B cell (primary cell): Measurements from ENCODE around the gene CAB39L. TPM values are rescaled to one million over a fixed set of nuclear protein-coding genes. Genes with fewer than 3 reads are reported as not detected.

Experiments
- ATAC-seq: fragments of 200-7000 bp; cut with Tn5 transposase; one replicate; pipeline ENCODE4 v1.10.0; 2021; ENCODE audit warnings: low read depth, mild to moderate bottlenecking, moderate number of reproducible peaks, moderate library complexity
- CTCF ChIA-PET: fragments of 350-600 bp; sonication (Branson Sonifier 250); formaldehyde crosslinking; loops from one replicate; lab custom pipeline; 2021; ENCODE audit warnings: antibody characterized with exemption, inconsistent platforms; lab: Charles Lee
- POLR2A ChIA-PET: fragments of 350-600 bp; sonication (Branson Sonifier 250); formaldehyde crosslinking; loops from one replicate; lab custom pipeline; 2021; ENCODE audit warnings: antibody characterized with exemption; lab: Charles Lee
- DNase-seq: peaks from one replicate; pipeline ENCODE4 v3.0.0; 2013
- H2AFZ ChIP-seq: 2 replicates; pipeline ENCODE4 v1.6.1; 2012; ENCODE audit warnings: mild to moderate bottlenecking, low read depth, low read length; ENCODE audit not compliant: insufficient read depth, poor library complexity, severe bottlenecking
- H3K27ac ChIP-seq, 2 donors: 1 replicate in 1 of 2; 2 replicates in 1 of 2; pipeline ENCODE4 v1.5.1; 2012 to 2013; ENCODE audit warnings: low read length in 2 of 2, mild to moderate bottlenecking in 2 of 2, moderate library complexity in 1 of 2
- H3K27me3 ChIP-seq, 4 experiments: fragments of 200-600 bp in 1 of 4; sonication (generic) in 1 of 4; replicated peaks in 1 of 4; 1 replicate in 2 of 4; 2 replicates in 2 of 4; pipeline versions ENCODE4 v1.6.1 to v1.7.0; 2013 to 2016; ENCODE audit warnings: low read length in 3 of 4, mild to moderate bottlenecking in 2 of 4, mixed read lengths in 1 of 4, moderate library complexity in 1 of 4; ENCODE audit not compliant: insufficient read depth in 4 of 4, control insufficient read depth in 3 of 4; ENCODE audit errors: control extremely low read depth in 1 of 4
- H3K36me3 ChIP-seq, 2 experiments: replicated peaks in 1 of 2; 1 replicate in 1 of 2; 2 replicates in 1 of 2; pipeline versions ENCODE4 v1.6.1 to v1.7.1; 2013; ENCODE audit warnings: low read length in 1 of 2; ENCODE audit not compliant: insufficient read depth in 2 of 2, control insufficient read depth in 1 of 2; ENCODE audit errors: control extremely low read depth in 1 of 2, extremely low read depth in 1 of 2
- H3K4me1 ChIP-seq, 2 donors: fragments of 200-600 bp in 1 of 2; sonication (generic) in 1 of 2; 1 replicate in 1 of 2; 2 replicates in 1 of 2; pipeline versions ENCODE4 v1.5.1 to v1.6.1; 2013 to 2017; ENCODE audit warnings: low read length in 2 of 2; ENCODE audit not compliant: control insufficient read depth in 2 of 2, insufficient read depth in 2 of 2
- H3K4me2 ChIP-seq: replicated peaks from 2 replicates; pipeline ENCODE3; 2012; ENCODE audit warnings: mild to moderate bottlenecking, low read depth, low read length; ENCODE audit not compliant: poor library complexity, severe bottlenecking
- H3K4me3 ChIP-seq, 5 experiments: fragments of 200-600 bp in 1 of 5; sonication (generic) in 1 of 5; 1 replicate in 3 of 5; 2 replicates in 2 of 5; pipeline versions ENCODE4 v1.5.1 to v1.7.0; 2011 to 2016; ENCODE audit warnings: low read length in 4 of 5, mild to moderate bottlenecking in 4 of 5, low read depth in 2 of 5, control low read depth in 1 of 5, moderate library complexity in 1 of 5; ENCODE audit not compliant: insufficient read depth in 1 of 5; ENCODE audit errors: control extremely low read depth in 1 of 5, extremely low read depth in 1 of 5
- H3K79me2 ChIP-seq: fragments of 200-600 bp; sonication (generic); one replicate; pipeline ENCODE4 v1.6.0; 2016; ENCODE audit warnings: low read length; ENCODE audit not compliant: control insufficient read depth, insufficient read depth
- H3K9ac ChIP-seq: fragments of 200-600 bp; sonication (generic); 2 replicates; pipeline ENCODE4 v1.6.1; 2017; ENCODE audit warnings: mild to moderate bottlenecking, low read length, moderate library complexity
- H3K9me3 ChIP-seq, 3 donors: one replicate each; pipeline versions ENCODE4 v1.6.1 to v1.7.1; 2013; ENCODE audit warnings: low read length in 2 of 3; ENCODE audit not compliant: control insufficient read depth in 2 of 3, insufficient read depth in 1 of 3; ENCODE audit errors: control extremely low read depth in 1 of 3
- H4K20me1 ChIP-seq: 2 replicates; pipeline ENCODE4 v1.6.0; 2012; ENCODE audit warnings: mild to moderate bottlenecking, low read length; ENCODE audit not compliant: insufficient read depth, control insufficient read depth, poor library complexity, severe bottlenecking
- H3K27ac Mint-ChIP-seq: one replicate; pipeline ENCODE4 v1.8.0; 2021; ENCODE audit warnings: mixed read lengths
- H3K27me3 Mint-ChIP-seq: one replicate; pipeline ENCODE4 v1.8.0; 2021; ENCODE audit warnings: mixed read lengths
- H3K4me1 Mint-ChIP-seq: one replicate; pipeline ENCODE4 v1.8.0; 2021; ENCODE audit warnings: mixed read lengths
- H3K4me3 Mint-ChIP-seq: one replicate; pipeline ENCODE4 v1.8.0; 2021; ENCODE audit warnings: mixed read lengths
- H3K9me3 Mint-ChIP-seq: one replicate; pipeline ENCODE4 v1.8.0; 2022; ENCODE audit warnings: mixed read lengths; ENCODE audit not compliant: insufficient read depth
- CTCF ChIP-seq: fragments of 200-600 bp; IDR thresholded peaks from one replicate; pipeline ENCODE4 v1.8.0; 2022; ENCODE audit warnings: antibody characterized with exemption, mild to moderate bottlenecking
- EZH2 ChIP-seq: IDR thresholded peaks from 2 replicates; pipeline ENCODE4 v1.6.1; 2012; ENCODE audit warnings: borderline replicate concordance, low read depth, mild to moderate bottlenecking, moderate library complexity, low read length; ENCODE audit not compliant: insufficient read depth, poor library complexity, severe bottlenecking
- WGBS: methylation state at CpG from one replicate; pipeline ENCODE4 v1.1.5; 2013; ENCODE audit warnings: missing lambda C conversion rate; ENCODE audit not compliant: insufficient coverage; 5-methylcytosine and 5-hydroxymethylcytosine counted together
- intact Hi-C: fragments of 100-400 bp; cut with micrococcal nuclease; formaldehyde crosslinking; loops from one replicate; pipeline ENCODE4 v1.10.0; 2022
- polyA plus RNA-seq: library from polyadenylated mRNA; depleted of rRNA; stranded (reverse); fragments of >200 nt; gene quantifications from 2 replicates; pipeline ENCODE4 v1.2.3, GENCODE V29; 2012
- total RNA-seq, 2 donors: library from RNA; stranded (reverse); fragments of 120-200 nt in 1 of 2; gene quantifications; 1 replicate in 1 of 2; 2 replicates in 1 of 2; pipeline versions ENCODE4 v1.2.3 to v1.2.4, GENCODE V29; 2013 to 2022

CAB39L gene
- total and polyA plus RNA-seq, 2 donors (not counting 1 experiment from before 2014, with no cell fraction given): 1.5 to 9.6 TPM

DNA sequence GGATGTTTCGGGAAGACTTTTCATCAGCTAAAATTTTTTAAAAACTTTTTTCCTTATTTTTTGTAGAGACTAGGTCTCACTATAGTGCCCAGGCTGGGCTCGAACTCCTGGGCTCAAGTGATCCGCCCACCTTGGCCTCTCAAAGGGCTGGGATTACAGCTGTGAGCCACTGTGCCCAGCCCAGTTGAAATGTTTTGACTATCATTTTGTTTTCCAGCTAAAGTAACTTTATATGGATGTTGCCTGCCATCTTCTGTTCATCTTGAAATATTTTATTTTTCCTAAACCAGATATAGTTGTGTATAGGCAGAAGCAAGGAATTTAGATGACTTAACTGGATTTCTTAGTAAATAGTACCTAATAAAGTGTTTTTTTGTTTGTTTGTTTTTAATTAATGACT lies 7.0 kb downstream of the CAB39L start:
- no peak overlapping the region for H3K4me3 Mint-ChIP-seq
- Histone ChIP-seq H3K9ac (no peak overlapping the region), H3K27me3 (no peaks in the 10 kb centered on the region), H4K20me1 (no peaks in the 10 kb centered on the region), H3K36me3 (peaks cover 0 to 5% of the 10 kb centered on the region in 2 experiments), H3K79me2 (no peaks in the 10 kb centered on the region), H3K27ac (no peak overlapping the region), H2AFZ (no peak overlapping the region), H3K9me3 (no peaks in the 10 kb centered on the region), H3K4me2 (no peak overlapping the region), H3K4me1 (peaks cover 13 to 14% of the 10 kb centered on the region in 2 donors), H3K4me3 (no peak overlapping the region)
- TF ChIP-seq EZH2 (no peak), CTCF (no peak)
- no peak overlapping the region for H3K27ac Mint-ChIP-seq
- intact Hi-C loops: loop anchor here (5.0 kb wide), 1 partner anchor 65 kb away; no protein-coding TSS in a partner anchor
- H3K9me3 Mint-ChIP-seq: no peaks in the 10 kb centered on the region
- no peak for ATAC-seq
- ChIA-PET POLR2A (no interaction called here), CTCF (interaction anchor here (1.7 kb wide), 1 partner anchor 170 kb away, joined by 6 read pairs; no protein-coding TSS in a partner anchor)
- H3K27me3 Mint-ChIP-seq: no peaks in the 10 kb centered on the region
- WGBS: 67% methylated on average over 2 of the region's 3 CpGs
- DNase-seq: no peak
- peaks cover 21% of the 10 kb centered on the region for H3K4me1 Mint-ChIP-seq

DNA sequence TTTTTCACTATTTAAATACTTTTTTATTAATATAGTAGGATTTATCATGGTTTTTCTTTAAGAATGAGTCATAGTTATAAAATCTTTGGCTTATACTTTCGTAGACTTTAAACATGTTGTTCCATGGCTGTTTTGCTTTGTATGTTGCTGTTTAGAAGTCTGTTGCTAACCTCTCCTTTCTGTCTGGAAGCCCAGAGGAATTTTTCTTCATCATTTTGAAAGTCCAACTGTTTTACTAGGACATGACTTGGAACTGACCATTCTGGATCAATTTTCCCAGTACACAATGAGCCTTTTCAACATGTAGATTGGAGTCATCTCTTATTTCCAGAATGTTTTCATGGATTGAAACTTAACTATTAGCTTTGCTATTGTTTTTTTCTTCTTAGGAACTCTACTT lies 7.9 kb downstream of the CAB39L start:
- no peaks in the 10 kb centered on the region for H3K9me3 ChIP-seq
- H3K4me1 ChIP-seq: peaks cover 13 to 14% of the 10 kb centered on the region in 2 donors
- no peak overlapping the region for H3K4me2 ChIP-seq
- POLR2A ChIA-PET: interaction anchor here (0.6 kb wide), 1 partner anchor 86 kb away, joined by 6 read pairs; no protein-coding TSS in a partner anchor
- no peak overlapping the region for H2AFZ ChIP-seq
- H3K27me3 ChIP-seq: no peaks in the 10 kb centered on the region
- H3K36me3 ChIP-seq: peaks cover 0 to 5% of the 10 kb centered on the region in 2 experiments
- no peak overlapping the region for H3K9ac ChIP-seq
- Mint-ChIP-seq H3K9me3 (no peaks in the 10 kb centered on the region), H3K27me3 (no peaks in the 10 kb centered on the region), H3K4me1 (peaks cover 18% of the 10 kb centered on the region), H3K27ac (no peak overlapping the region), H3K4me3 (no peak overlapping the region)
- no peak for ATAC-seq
- DNase-seq: no peak
- H3K79me2 ChIP-seq: no peaks in the 10 kb centered on the region
- intact Hi-C loops: loop anchor here (5.0 kb wide), 1 partner anchor 64 kb away; no protein-coding TSS in a partner anchor
- WGBS: no CpG with 5 or more reads among the region's 1 CpG
- no peak for TF ChIP-seq CTCF
- no peak for TF ChIP-seq EZH2
- H3K4me3 ChIP-seq: no peak overlapping the region
- H4K20me1 ChIP-seq: no peaks in the 10 kb centered on the region
- no peak overlapping the region for H3K27ac ChIP-seq
- CTCF ChIA-PET: interaction anchor here (0.6 to 1.7 kb wide), 3 partner anchors 136 to 192 kb away, joined by 3 to 6 read pairs (median 3); no protein-coding TSS in a partner anchor
